Measurements from ENCODE around the gene KCNN4. TPM values are rescaled to one million over a fixed set of nuclear protein-coding genes. Genes with fewer than 3 reads are reported as not detected.
"Not testable (repeated sequence)": the region's sequence is repeated elsewhere in the genome, so short reads cannot be mapped to it uniquely, and the experiment has no call there.

The KCNN4 gene
- total RNA-seq, 1 experiment from 2014 or later: 92.7 TPM

- BruUV-seq (replicated peaks): no TSS peak
- Histone ChIP-seq H3K9me2 (ENCODE audit: insufficient read depth) (no peaks in the 10 kb centered on the region), H2AFZ (no peak overlapping the region), H3K4me1 (replicated peaks; ENCODE audit: insufficient read depth) (no peaks in the 10 kb centered on the region), H3K79me2 (ENCODE audit: low read depth) (no peaks in the 10 kb centered on the region), H3K27me3 (ENCODE audit: insufficient read depth, low read depth) (no peaks in the 10 kb centered on the region), H4K20me1 (ENCODE audit: insufficient read depth) (no peaks in the 10 kb centered on the region), H3K4me3 (no peak overlapping the region), H3F3A (ENCODE audit: insufficient read depth, low read depth) (peaks cover 6% of the 10 kb centered on the region; the same call in 1 of the 2 replicates), H3K9me3 (ENCODE audit: insufficient read depth, low read depth) (peaks cover 5% of the 10 kb centered on the region; the same call in 1 of the 2 replicates), H3K4me2 (no peak overlapping the region), H3K36me3 (ENCODE audit: low read depth) (no peaks in the 10 kb centered on the region), H3K27ac (no peak overlapping the region)
- intact Hi-C loops (cut with micrococcal nuclease; ENCODE audit: unreplicated experiment): no loop called here
- TF ChIP-seq EZH2 (IDR thresholded peaks at IDR 0.05; ENCODE audit: low read depth) (no peak), CTCF (conservative IDR thresholded peaks at IDR 0.05) (no peak)
- DNase-seq: no peak
- ChIA-PET CTCF (no interaction called here), POLR2A (ENCODE audit: unreplicated experiment) (no interaction called here)
These were observed 40.1 kb upstream of the KCNN4 start for GRCh38 chr19:43820884-43821215.

- CTCF ChIA-PET: no interaction called here
- no peak for DNase-seq
- Histone ChIP-seq H3F3A (ENCODE audit: insufficient read depth, low read depth) (peaks cover 6% of the 10 kb centered on the region; the same call in 1 of the 2 replicates), H3K79me2 (ENCODE audit: low read depth) (no peaks in the 10 kb centered on the region), H3K27me3 (ENCODE audit: insufficient read depth, low read depth) (no peaks in the 10 kb centered on the region), H3K9me3 (ENCODE audit: insufficient read depth, low read depth) (peaks cover 4% of the 10 kb centered on the region; the same call in 1 of the 2 replicates), H3K4me3 (no peak overlapping the region), H3K27ac (no peak overlapping the region), H2AFZ (no peak overlapping the region), H4K20me1 (ENCODE audit: insufficient read depth) (no peaks in the 10 kb centered on the region), H3K4me1 (replicated peaks; ENCODE audit: insufficient read depth) (no peaks in the 10 kb centered on the region), H3K9me2 (ENCODE audit: insufficient read depth) (no peaks in the 10 kb centered on the region), H3K36me3 (ENCODE audit: low read depth) (no peaks in the 10 kb centered on the region), H3K4me2 (no peak overlapping the region)
- intact Hi-C loops (cut with micrococcal nuclease; ENCODE audit: unreplicated experiment): no loop called here
- POLR2A ChIA-PET (ENCODE audit: unreplicated experiment): no interaction called here
- BruUV-seq (replicated peaks): no TSS peak
- TF ChIP-seq EZH2 (IDR thresholded peaks at IDR 0.05; ENCODE audit: low read depth) (no peak), CTCF (conservative IDR thresholded peaks at IDR 0.05) (no peak)
These were observed 39.5 kb upstream of the KCNN4 start for GRCh38 chr19:43820098-43820883.

GRCh38 chr19:43818500-43818899 lies 37.7 kb upstream of the KCNN4 start:
- no peak for DNase-seq
- CTCF ChIA-PET: no interaction called here
- POLR2A ChIA-PET (ENCODE audit: unreplicated experiment): no interaction called here

GRCh38 chr19:43817454-43817853 lies 36.7 kb upstream of the KCNN4 start:
- intact Hi-C loops (cut with micrococcal nuclease; ENCODE audit: unreplicated experiment); H3F3A ChIP-seq (ENCODE audit: insufficient read depth, low read depth); H3K4me1 ChIP-seq (replicated peaks; ENCODE audit: insufficient read depth); H3K36me3 ChIP-seq (ENCODE audit: low read depth); CTCF ChIA-PET; POLR2A ChIA-PET (ENCODE audit: unreplicated experiment); H2AFZ ChIP-seq; H3K27ac ChIP-seq; BruUV-seq (replicated peaks); H3K4me3 ChIP-seq; H3K9me2 ChIP-seq (ENCODE audit: insufficient read depth); H3K79me2 ChIP-seq (ENCODE audit: low read depth); H3K27me3 ChIP-seq (ENCODE audit: insufficient read depth, low read depth); DNase-seq; H4K20me1 ChIP-seq (ENCODE audit: insufficient read depth); H3K4me2 ChIP-seq; H3K9me3 ChIP-seq (ENCODE audit: insufficient read depth, low read depth): not testable (repeated sequence)

More at GRCh38 chr19:43818500-43818899, 37.7 kb upstream of the KCNN4 start:
- Histone ChIP-seq H3K4me2 (no peak overlapping the region), H4K20me1 (ENCODE audit: insufficient read depth) (no peaks in the 10 kb centered on the region), H3K4me3 (no peak overlapping the region), H3K79me2 (ENCODE audit: low read depth) (no peaks in the 10 kb centered on the region), H3K9me2 (ENCODE audit: insufficient read depth) (no peaks in the 10 kb centered on the region), H3K9me3 (ENCODE audit: insufficient read depth, low read depth) (0 out of 2 replicates have a peak, but pooled peaks cover 4% of the 10 kb centered on the region), H3K4me1 (replicated peaks; ENCODE audit: insufficient read depth) (peaks cover 7% of the 10 kb centered on the region), H3K27ac (no peak overlapping the region), H3F3A (ENCODE audit: insufficient read depth, low read depth) (peaks cover 9% of the 10 kb centered on the region; the same call in 1 of the 2 replicates), H3K27me3 (ENCODE audit: insufficient read depth, low read depth) (no peaks in the 10 kb centered on the region), H2AFZ (no peak overlapping the region), H3K36me3 (ENCODE audit: low read depth) (no peaks in the 10 kb centered on the region)
- intact Hi-C loops (cut with micrococcal nuclease; ENCODE audit: unreplicated experiment): no loop called here
- BruUV-seq (replicated peaks): no TSS peak
- no peak for TF ChIP-seq CTCF (conservative IDR thresholded peaks at IDR 0.05)
